ENCODE results near the gene U2SURP.

DNA sequence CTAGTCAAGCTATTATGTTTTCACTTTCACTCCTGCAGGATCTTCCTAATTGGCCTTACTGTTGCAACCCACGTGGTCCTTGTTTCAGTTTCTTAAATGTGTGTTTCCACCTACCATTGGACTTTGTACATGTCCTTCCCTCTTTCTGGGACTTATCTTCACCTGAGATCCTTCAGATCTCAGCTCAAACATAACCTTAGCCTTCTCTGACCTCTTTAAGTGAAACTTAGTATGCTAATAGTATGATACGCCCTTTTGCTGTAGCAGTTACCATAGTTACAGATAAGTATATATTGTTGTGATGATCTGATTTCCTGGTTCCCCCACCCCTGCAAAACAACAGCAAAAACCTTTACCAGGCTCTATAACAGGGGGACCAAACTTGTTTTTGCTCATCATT lies 35.2 kb downstream of the U2SURP start:
- TF ChIP-seq, protein P1, sequence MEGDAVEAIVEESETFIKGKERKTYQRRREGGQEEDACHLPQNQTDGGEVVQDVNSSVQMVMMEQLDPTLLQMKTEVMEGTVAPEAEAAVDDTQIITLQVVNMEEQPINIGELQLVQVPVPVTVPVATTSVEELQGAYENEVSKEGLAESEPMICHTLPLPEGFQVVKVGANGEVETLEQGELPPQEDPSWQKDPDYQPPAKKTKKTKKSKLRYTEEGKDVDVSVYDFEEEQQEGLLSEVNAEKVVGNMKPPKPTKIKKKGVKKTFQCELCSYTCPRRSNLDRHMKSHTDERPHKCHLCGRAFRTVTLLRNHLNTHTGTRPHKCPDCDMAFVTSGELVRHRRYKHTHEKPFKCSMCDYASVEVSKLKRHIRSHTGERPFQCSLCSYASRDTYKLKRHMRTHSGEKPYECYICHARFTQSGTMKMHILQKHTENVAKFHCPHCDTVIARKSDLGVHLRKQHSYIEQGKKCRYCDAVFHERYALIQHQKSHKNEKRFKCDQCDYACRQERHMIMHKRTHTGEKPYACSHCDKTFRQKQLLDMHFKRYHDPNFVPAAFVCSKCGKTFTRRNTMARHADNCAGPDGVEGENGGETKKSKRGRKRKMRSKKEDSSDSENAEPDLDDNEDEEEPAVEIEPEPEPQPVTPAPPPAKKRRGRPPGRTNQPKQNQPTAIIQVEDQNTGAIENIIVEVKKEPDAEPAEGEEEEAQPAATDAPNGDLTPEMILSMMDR (IDR thresholded peaks at IDR 0.05): no peak
- TF ChIP-seq POLR2A (IDR thresholded peaks at IDR 0.05; ENCODE audit: low read depth): no peak
- no peak for TF ChIP-seq POLR2AphosphoS5 (IDR thresholded peaks at IDR 0.05)
- TF ChIP-seq EP300 (IDR thresholded peaks at IDR 0.05): no peak
